Myocyte (in vitro differentiated cells): ENCODE results near the gene NAP1L3. TPM values are rescaled to one million over a fixed set of nuclear protein-coding genes. Genes with fewer than 3 reads are reported as not detected.

Experiments
- DNase-seq: peaks from one replicate; pipeline ENCODE4 v3.0.0-alpha.2; 2012; ENCODE audit warnings: low read depth
- polyA plus RNA-seq: library from polyadenylated mRNA; unstranded; fragments of >200 nt; gene quantifications from one replicate; pipeline ENCODE4 v1.2.1, GENCODE V29; 2012; ENCODE audit warnings: missing spikeins
- total RNA-seq: library from RNA; depleted of rRNA; stranded (reverse); fragments of >200 nt; gene quantifications from 2 replicates; pipeline ENCODE4 v1.2.3, GENCODE V29; 2014

The NAP1L3 gene
- 1.3 and 1.7 TPM in 2 replicates for total RNA-seq
- 2.2 TPM for polyA plus RNA-seq

GRCh38 chrX:93673056-93673868, at the start of gene NAP1L3:
Gene NAP1L3, minus strand, starts transcription at chrX:93673578. Its CDS starts 274 bp downstream, at chrX:93673304.
- peak; percentile 64 for DNase-seq

- DNase-seq, result no peak
Measured at GRCh38 chrX:93711076-93711475, 37.7 kb upstream of the NAP1L3 start.

GRCh38 chrX:93703701-93704100, 30.3 kb upstream of the NAP1L3 start:
- DNase-seq, result no peak

- no peak for DNase-seq
Measured at GRCh38 chrX:93695981-93696380, 22.6 kb upstream of the NAP1L3 start.

- DNase-seq, result no peak
Measured at GRCh38 chrX:93673869-93674271, 492 bp upstream of the NAP1L3 start, which contains the start of gene FAM133A. Gene FAM133A, plus strand, starts transcription at chrX:93674206. Its CDS starts 35,214 bp downstream, at chrX:93709420.

GRCh38 chrX:93660575-93660974, 12.8 kb downstream of the NAP1L3 start:
- DNase-seq, result no peak

GRCh38 chrX:93649381-93649780, 24.0 kb downstream of the NAP1L3 start:
- DNase-seq, result no peak

- no peak for DNase-seq
Measured at GRCh38 chrX:93637591-93637990, 35.8 kb downstream of the NAP1L3 start.

Other genes with a start within 250 kb of the NAP1L3 start
- not detected in 2 replicates for gene FAM133A, start 628 bp upstream of the NAP1L3 start, total RNA-seq